Measurements from ENCODE around the gene SLC52A3. TPM values are rescaled to one million over a fixed set of nuclear protein-coding genes. Genes with fewer than 3 reads are reported as not detected.

SLC52A3 gene
- polyA plus RNA-seq, 1 donor (not counting 4 experiments of a cell fraction or from before 2014, with no cell fraction given), result 0.84 TPM

- no peak for TF ChIP-seq CTCF (optimal IDR thresholded peaks at IDR 0.05 in 1 of 3, IDR thresholded peaks at IDR 0.05 in 1 of 3, conservative IDR thresholded peaks at IDR 0.05 in 1 of 3; ENCODE audit: extremely low read depth in 1 of 3, insufficient read depth in 2 of 3, low read length in 3 of 3)
- no peak for TF ChIP-seq EZH2 (IDR thresholded peaks at IDR 0.05; ENCODE audit: low read length)
- H3K36me3 ChIP-seq (ENCODE audit: control insufficient read depth in 2 of 2, extremely low read depth in 1 of 2, insufficient read depth in 2 of 2, low read length in 2 of 2), result no peaks in the 10 kb centered on the region
- no peaks in the 10 kb centered on the region for H3K4me1 ChIP-seq (ENCODE audit: control insufficient read depth, extremely low read depth, insufficient read depth, low read length)
- H3K27me3 ChIP-seq (ENCODE audit: control insufficient read depth, extremely low read depth, insufficient read depth, low read length), result no peaks in the 10 kb centered on the region
- no peak overlapping the region for H3K27ac ChIP-seq (ENCODE audit: control insufficient read depth, insufficient read depth, low read length)
- no peak overlapping the region for H3K4me3 ChIP-seq (ENCODE audit: control insufficient read depth in 2 of 3, extremely low read depth in 1 of 3, insufficient read depth in 2 of 3, low read depth in 1 of 3, low read length in 3 of 3)
- no peak overlapping the region for H3K4me2 ChIP-seq (ENCODE audit: control insufficient read depth, extremely low read depth, insufficient read depth, low read depth, low read length)
- H3K9me3 ChIP-seq (ENCODE audit: control insufficient read depth, low read depth, low read length), result no peaks in the 10 kb centered on the region
- H4K20me1 ChIP-seq (ENCODE audit: control insufficient read depth, extremely low read depth, insufficient read depth, low read length), result no peaks in the 10 kb centered on the region
- no peak for DNase-seq (ENCODE audit: low read depth, low spot score)
- H3K9ac ChIP-seq (ENCODE audit: control insufficient read depth, extremely low read depth, insufficient read depth, low read length), result no peak overlapping the region
- H2AFZ ChIP-seq (ENCODE audit: control insufficient read depth, low read length), result no peak overlapping the region
- H3K79me2 ChIP-seq (ENCODE audit: control insufficient read depth, insufficient read depth, low read length), result no peaks in the 10 kb centered on the region
- FAIRE-seq, result no peak
- no peaks in the 10 kb centered on the region for H3K9me1 ChIP-seq (ENCODE audit: control insufficient read depth, extremely low read depth, insufficient read depth, low read length)
- dilution Hi-C loops (cut with MboI; ENCODE audit: extremely low pct_ligation_motif_present, low sequenced_read_pairs), result no loop called here
Observed at GRCh38 chr20:774016-774659, 5.8 kb upstream of the SLC52A3 start.

- H3K27ac ChIP-seq (ENCODE audit: control insufficient read depth, insufficient read depth, low read length), result no peak overlapping the region
- no peaks in the 10 kb centered on the region for H3K79me2 ChIP-seq (ENCODE audit: control insufficient read depth, insufficient read depth, low read length)
- no peaks in the 10 kb centered on the region for H3K9me3 ChIP-seq (ENCODE audit: control insufficient read depth, low read depth, low read length)
- no peaks in the 10 kb centered on the region for H3K9me1 ChIP-seq (ENCODE audit: control insufficient read depth, extremely low read depth, insufficient read depth, low read length)
- FAIRE-seq (no peak), DNase-seq (ENCODE audit: low read depth, low spot score) (no peak)
- H3K27me3 ChIP-seq (ENCODE audit: control insufficient read depth, extremely low read depth, insufficient read depth, low read length), result no peaks in the 10 kb centered on the region
- no peak overlapping the region for H2AFZ ChIP-seq (ENCODE audit: control insufficient read depth, low read length)
- no peak overlapping the region for H3K4me3 ChIP-seq (ENCODE audit: control insufficient read depth in 2 of 3, extremely low read depth in 1 of 3, insufficient read depth in 2 of 3, low read depth in 1 of 3, low read length in 3 of 3)
- dilution Hi-C loops (cut with MboI; ENCODE audit: extremely low pct_ligation_motif_present, low sequenced_read_pairs), result no loop called here
- H4K20me1 ChIP-seq (ENCODE audit: control insufficient read depth, extremely low read depth, insufficient read depth, low read length), result no peaks in the 10 kb centered on the region
- no peak for TF ChIP-seq CTCF (optimal IDR thresholded peaks at IDR 0.05 in 1 of 3, IDR thresholded peaks at IDR 0.05 in 1 of 3, conservative IDR thresholded peaks at IDR 0.05 in 1 of 3; ENCODE audit: extremely low read depth in 1 of 3, insufficient read depth in 2 of 3, low read length in 3 of 3)
- TF ChIP-seq EZH2 (IDR thresholded peaks at IDR 0.05; ENCODE audit: low read length), result no peak
- H3K4me2 ChIP-seq (ENCODE audit: control insufficient read depth, extremely low read depth, insufficient read depth, low read depth, low read length), result no peak overlapping the region
- H3K9ac ChIP-seq (ENCODE audit: control insufficient read depth, extremely low read depth, insufficient read depth, low read length), result no peak overlapping the region
- peaks cover 2% of the 10 kb centered on the region for H3K4me1 ChIP-seq (ENCODE audit: control insufficient read depth, extremely low read depth, insufficient read depth, low read length)
- H3K36me3 ChIP-seq (ENCODE audit: control insufficient read depth in 2 of 2, extremely low read depth in 1 of 2, insufficient read depth in 2 of 2, low read length in 2 of 2), result no peaks in the 10 kb centered on the region
Observed at GRCh38 chr20:772806-773205, 4.5 kb upstream of the SLC52A3 start.
